B cell (primary cell): ENCODE measurements around the gene TPRN. TPM values are rescaled to one million over a fixed set of nuclear protein-coding genes. Genes with fewer than 3 reads are reported as not detected.

Experiments
- ATAC-seq: fragments of 200-7000 bp; cut with Tn5 transposase; one replicate; pipeline ENCODE4 v1.10.0; 2021; ENCODE audit warnings: low read depth, mild to moderate bottlenecking, moderate number of reproducible peaks, moderate library complexity
- CTCF ChIA-PET: fragments of 350-600 bp; sonication (Branson Sonifier 250); formaldehyde crosslinking; loops from one replicate; lab custom pipeline; 2021; ENCODE audit warnings: antibody characterized with exemption, inconsistent platforms; lab: Charles Lee
- POLR2A ChIA-PET: fragments of 350-600 bp; sonication (Branson Sonifier 250); formaldehyde crosslinking; loops from one replicate; lab custom pipeline; 2021; ENCODE audit warnings: antibody characterized with exemption; lab: Charles Lee
- DNase-seq: peaks from one replicate; pipeline ENCODE4 v3.0.0; 2013
- H2AFZ ChIP-seq: 2 replicates; pipeline ENCODE4 v1.6.1; 2012; ENCODE audit warnings: mild to moderate bottlenecking, low read depth, low read length; ENCODE audit not compliant: insufficient read depth, poor library complexity, severe bottlenecking
- H3K27ac ChIP-seq, 2 donors: 1 replicate in 1 of 2; 2 replicates in 1 of 2; pipeline ENCODE4 v1.5.1; 2012 to 2013; ENCODE audit warnings: low read length in 2 of 2, mild to moderate bottlenecking in 2 of 2, moderate library complexity in 1 of 2
- H3K27me3 ChIP-seq, 4 experiments: fragments of 200-600 bp in 1 of 4; sonication (generic) in 1 of 4; replicated peaks in 1 of 4; 1 replicate in 2 of 4; 2 replicates in 2 of 4; pipeline versions ENCODE4 v1.6.1 to v1.7.0; 2013 to 2016; ENCODE audit warnings: low read length in 3 of 4, mild to moderate bottlenecking in 2 of 4, mixed read lengths in 1 of 4, moderate library complexity in 1 of 4; ENCODE audit not compliant: insufficient read depth in 4 of 4, control insufficient read depth in 3 of 4; ENCODE audit errors: control extremely low read depth in 1 of 4
- H3K36me3 ChIP-seq, 2 experiments: replicated peaks in 1 of 2; 1 replicate in 1 of 2; 2 replicates in 1 of 2; pipeline versions ENCODE4 v1.6.1 to v1.7.1; 2013; ENCODE audit warnings: low read length in 1 of 2; ENCODE audit not compliant: insufficient read depth in 2 of 2, control insufficient read depth in 1 of 2; ENCODE audit errors: control extremely low read depth in 1 of 2, extremely low read depth in 1 of 2
- H3K4me1 ChIP-seq, 2 donors: fragments of 200-600 bp in 1 of 2; sonication (generic) in 1 of 2; 1 replicate in 1 of 2; 2 replicates in 1 of 2; pipeline versions ENCODE4 v1.5.1 to v1.6.1; 2013 to 2017; ENCODE audit warnings: low read length in 2 of 2; ENCODE audit not compliant: control insufficient read depth in 2 of 2, insufficient read depth in 2 of 2
- H3K4me2 ChIP-seq: replicated peaks from 2 replicates; pipeline ENCODE3; 2012; ENCODE audit warnings: mild to moderate bottlenecking, low read depth, low read length; ENCODE audit not compliant: poor library complexity, severe bottlenecking
- H3K4me3 ChIP-seq, 5 experiments: fragments of 200-600 bp in 1 of 5; sonication (generic) in 1 of 5; 1 replicate in 3 of 5; 2 replicates in 2 of 5; pipeline versions ENCODE4 v1.5.1 to v1.7.0; 2011 to 2016; ENCODE audit warnings: low read length in 4 of 5, mild to moderate bottlenecking in 4 of 5, low read depth in 2 of 5, control low read depth in 1 of 5, moderate library complexity in 1 of 5; ENCODE audit not compliant: insufficient read depth in 1 of 5; ENCODE audit errors: control extremely low read depth in 1 of 5, extremely low read depth in 1 of 5
- H3K79me2 ChIP-seq: fragments of 200-600 bp; sonication (generic); one replicate; pipeline ENCODE4 v1.6.0; 2016; ENCODE audit warnings: low read length; ENCODE audit not compliant: control insufficient read depth, insufficient read depth
- H3K9ac ChIP-seq: fragments of 200-600 bp; sonication (generic); 2 replicates; pipeline ENCODE4 v1.6.1; 2017; ENCODE audit warnings: mild to moderate bottlenecking, low read length, moderate library complexity
- H3K9me3 ChIP-seq, 3 donors: one replicate each; pipeline versions ENCODE4 v1.6.1 to v1.7.1; 2013; ENCODE audit warnings: low read length in 2 of 3; ENCODE audit not compliant: control insufficient read depth in 2 of 3, insufficient read depth in 1 of 3; ENCODE audit errors: control extremely low read depth in 1 of 3
- H4K20me1 ChIP-seq: 2 replicates; pipeline ENCODE4 v1.6.0; 2012; ENCODE audit warnings: mild to moderate bottlenecking, low read length; ENCODE audit not compliant: insufficient read depth, control insufficient read depth, poor library complexity, severe bottlenecking
- H3K27ac Mint-ChIP-seq: one replicate; pipeline ENCODE4 v1.8.0; 2021; ENCODE audit warnings: mixed read lengths
- H3K27me3 Mint-ChIP-seq: one replicate; pipeline ENCODE4 v1.8.0; 2021; ENCODE audit warnings: mixed read lengths
- H3K4me1 Mint-ChIP-seq: one replicate; pipeline ENCODE4 v1.8.0; 2021; ENCODE audit warnings: mixed read lengths
- H3K4me3 Mint-ChIP-seq: one replicate; pipeline ENCODE4 v1.8.0; 2021; ENCODE audit warnings: mixed read lengths
- H3K9me3 Mint-ChIP-seq: one replicate; pipeline ENCODE4 v1.8.0; 2022; ENCODE audit warnings: mixed read lengths; ENCODE audit not compliant: insufficient read depth
- EZH2 ChIP-seq: IDR thresholded peaks from 2 replicates; pipeline ENCODE4 v1.6.1; 2012; ENCODE audit warnings: borderline replicate concordance, low read depth, mild to moderate bottlenecking, moderate library complexity, low read length; ENCODE audit not compliant: insufficient read depth, poor library complexity, severe bottlenecking
- WGBS: methylation state at CpG from one replicate; pipeline ENCODE4 v1.1.5; 2013; ENCODE audit warnings: missing lambda C conversion rate; ENCODE audit not compliant: insufficient coverage; 5-methylcytosine and 5-hydroxymethylcytosine counted together
- intact Hi-C: fragments of 100-400 bp; cut with micrococcal nuclease; formaldehyde crosslinking; loops from one replicate; pipeline ENCODE4 v1.10.0; 2022
- polyA plus RNA-seq: library from polyadenylated mRNA; depleted of rRNA; stranded (reverse); fragments of >200 nt; gene quantifications from 2 replicates; pipeline ENCODE4 v1.2.3, GENCODE V29; 2012
- total RNA-seq, 2 donors: library from RNA; stranded (reverse); fragments of 120-200 nt in 1 of 2; gene quantifications; 1 replicate in 1 of 2; 2 replicates in 1 of 2; pipeline versions ENCODE4 v1.2.3 to v1.2.4, GENCODE V29; 2013 to 2022
- TF ChIP-seq, protein P1 (sequence below): fragments of 200-600 bp; IDR thresholded peaks from one replicate; pipeline ENCODE4 v1.8.0; 2022; ENCODE audit warnings: antibody characterized with exemption, mild to moderate bottlenecking

The TPRN gene
- total and polyA plus RNA-seq, 2 donors (not counting 1 experiment from before 2014, with no cell fraction given) = 5.7 to 16.3 TPM

DNA sequence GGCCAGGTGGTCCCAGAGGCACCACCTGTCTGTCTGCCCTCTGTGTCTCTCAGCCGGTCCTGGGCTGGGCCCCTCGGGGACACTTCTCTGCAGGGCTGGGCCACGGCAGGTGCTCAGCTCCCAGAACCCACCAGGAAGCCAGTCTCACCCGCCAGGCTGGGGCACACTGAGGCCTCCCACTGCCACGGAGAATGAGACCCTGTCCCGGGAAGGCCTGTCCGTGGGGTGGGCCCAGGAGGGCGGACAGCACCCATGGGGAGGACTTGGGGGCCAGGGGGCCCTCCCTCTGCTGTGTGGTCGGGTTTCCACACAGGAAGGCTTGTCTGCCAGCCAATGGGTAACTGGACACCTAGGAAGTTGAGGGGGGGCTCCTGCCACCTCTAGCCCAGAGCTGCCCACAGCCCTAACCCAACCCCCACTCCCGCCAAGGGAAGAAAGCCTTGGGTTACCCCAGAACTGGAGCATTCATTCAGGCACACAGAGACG is 36.4 kb upstream of the TPRN start:
- Histone ChIP-seq H3K4me1 (peaks cover 39 to 65% of the 10 kb centered on the region in 2 donors), H3K27ac (no peak overlapping the region), H3K27me3 (peaks cover 0 to 2% (median 0%) of the 10 kb centered on the region in 4 experiments), H4K20me1 (peaks cover 27% of the 10 kb centered on the region), H3K4me2 (peak overlapping the region; percentile 72), H3K4me3 (peak overlapping the region in 1 of 5 experiments; percentile 19), H3K36me3 (peaks cover 0 to 2% of the 10 kb centered on the region in 2 experiments), H3K9ac (no peak overlapping the region), H2AFZ (peak overlapping the region; percentile 41), H3K9me3 (peaks cover 0 to 3% (median 0%) of the 10 kb centered on the region in 3 donors), H3K79me2 (peaks cover 32% of the 10 kb centered on the region)
- ChIA-PET POLR2A (interaction anchor here (0.5 to 1.6 kb wide), 6 partner anchors 13 to 834 kb away, joined by 3 to 8 read pairs (median 4); partner anchors contain the start of genes ANAPC2, MAN1B1 and SSNA1), CTCF (interaction anchor here (0.6 to 8.9 kb wide), 42 partner anchors 11 to 449 kb away, joined by 3 to 76 read pairs (median 5); partner anchors contain the start of genes ANAPC2, CYSRT1, MAN1B1 and NELFB)
- intact Hi-C loops = loop anchor here (1.0 to 2.0 kb wide), 6 partner anchors 14 to 208 kb away; partner anchors contain the start of genes ANAPC2, NPDC1, SSNA1 and TPRN
- Mint-ChIP-seq H3K9me3 (no peaks in the 10 kb centered on the region), H3K4me3 (peak overlapping the region; percentile 13), H3K4me1 (peaks cover 39% of the 10 kb centered on the region), H3K27me3 (no peaks in the 10 kb centered on the region), H3K27ac (peak overlapping the region; percentile 15)
- DNase-seq (no peak), ATAC-seq (no peak)
- WGBS = 19% methylated on average over 9 of the region's 11 CpGs
- TF ChIP-seq, protein P1, sequence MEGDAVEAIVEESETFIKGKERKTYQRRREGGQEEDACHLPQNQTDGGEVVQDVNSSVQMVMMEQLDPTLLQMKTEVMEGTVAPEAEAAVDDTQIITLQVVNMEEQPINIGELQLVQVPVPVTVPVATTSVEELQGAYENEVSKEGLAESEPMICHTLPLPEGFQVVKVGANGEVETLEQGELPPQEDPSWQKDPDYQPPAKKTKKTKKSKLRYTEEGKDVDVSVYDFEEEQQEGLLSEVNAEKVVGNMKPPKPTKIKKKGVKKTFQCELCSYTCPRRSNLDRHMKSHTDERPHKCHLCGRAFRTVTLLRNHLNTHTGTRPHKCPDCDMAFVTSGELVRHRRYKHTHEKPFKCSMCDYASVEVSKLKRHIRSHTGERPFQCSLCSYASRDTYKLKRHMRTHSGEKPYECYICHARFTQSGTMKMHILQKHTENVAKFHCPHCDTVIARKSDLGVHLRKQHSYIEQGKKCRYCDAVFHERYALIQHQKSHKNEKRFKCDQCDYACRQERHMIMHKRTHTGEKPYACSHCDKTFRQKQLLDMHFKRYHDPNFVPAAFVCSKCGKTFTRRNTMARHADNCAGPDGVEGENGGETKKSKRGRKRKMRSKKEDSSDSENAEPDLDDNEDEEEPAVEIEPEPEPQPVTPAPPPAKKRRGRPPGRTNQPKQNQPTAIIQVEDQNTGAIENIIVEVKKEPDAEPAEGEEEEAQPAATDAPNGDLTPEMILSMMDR = no peak
- no peak for TF ChIP-seq EZH2
